GM12874 (cell line): Measurements from ENCODE around the gene TECPR1.
A peak's percentile ranks its signal among the peaks of the same experiment; 100 is the strongest.

Source experiments
- TF ChIP-seq, protein P1 (sequence below): IDR thresholded peaks from 2 replicates; pipeline ENCODE4 v1.5.1; 2011; ENCODE audit warnings: low read depth, mild to moderate bottlenecking, control low read depth, low read length, moderate library complexity; ENCODE audit not compliant: insufficient read depth

TECPR1 gene

DNA sequence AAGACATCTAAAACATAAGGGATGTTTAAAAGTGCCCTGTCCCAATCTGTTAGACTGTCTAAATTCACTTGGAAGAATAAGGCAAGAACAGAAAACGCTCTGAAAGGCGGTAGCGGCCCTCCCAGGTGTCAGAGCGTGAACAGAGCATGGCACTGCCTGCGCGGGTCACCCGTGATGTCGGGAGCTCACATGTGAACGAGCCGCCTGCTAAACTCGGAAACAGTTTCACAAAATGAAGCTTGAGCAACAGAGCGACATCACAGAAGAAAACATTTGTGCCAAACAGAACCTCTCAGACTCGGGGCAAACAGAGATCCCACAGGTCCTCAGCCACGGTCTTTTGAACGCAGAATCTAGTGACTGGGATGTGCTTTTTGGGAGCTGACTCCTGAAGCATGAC, 42.3 kb upstream of the TECPR1 start:
- TF ChIP-seq, protein P1, sequence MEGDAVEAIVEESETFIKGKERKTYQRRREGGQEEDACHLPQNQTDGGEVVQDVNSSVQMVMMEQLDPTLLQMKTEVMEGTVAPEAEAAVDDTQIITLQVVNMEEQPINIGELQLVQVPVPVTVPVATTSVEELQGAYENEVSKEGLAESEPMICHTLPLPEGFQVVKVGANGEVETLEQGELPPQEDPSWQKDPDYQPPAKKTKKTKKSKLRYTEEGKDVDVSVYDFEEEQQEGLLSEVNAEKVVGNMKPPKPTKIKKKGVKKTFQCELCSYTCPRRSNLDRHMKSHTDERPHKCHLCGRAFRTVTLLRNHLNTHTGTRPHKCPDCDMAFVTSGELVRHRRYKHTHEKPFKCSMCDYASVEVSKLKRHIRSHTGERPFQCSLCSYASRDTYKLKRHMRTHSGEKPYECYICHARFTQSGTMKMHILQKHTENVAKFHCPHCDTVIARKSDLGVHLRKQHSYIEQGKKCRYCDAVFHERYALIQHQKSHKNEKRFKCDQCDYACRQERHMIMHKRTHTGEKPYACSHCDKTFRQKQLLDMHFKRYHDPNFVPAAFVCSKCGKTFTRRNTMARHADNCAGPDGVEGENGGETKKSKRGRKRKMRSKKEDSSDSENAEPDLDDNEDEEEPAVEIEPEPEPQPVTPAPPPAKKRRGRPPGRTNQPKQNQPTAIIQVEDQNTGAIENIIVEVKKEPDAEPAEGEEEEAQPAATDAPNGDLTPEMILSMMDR = no peak

DNA sequence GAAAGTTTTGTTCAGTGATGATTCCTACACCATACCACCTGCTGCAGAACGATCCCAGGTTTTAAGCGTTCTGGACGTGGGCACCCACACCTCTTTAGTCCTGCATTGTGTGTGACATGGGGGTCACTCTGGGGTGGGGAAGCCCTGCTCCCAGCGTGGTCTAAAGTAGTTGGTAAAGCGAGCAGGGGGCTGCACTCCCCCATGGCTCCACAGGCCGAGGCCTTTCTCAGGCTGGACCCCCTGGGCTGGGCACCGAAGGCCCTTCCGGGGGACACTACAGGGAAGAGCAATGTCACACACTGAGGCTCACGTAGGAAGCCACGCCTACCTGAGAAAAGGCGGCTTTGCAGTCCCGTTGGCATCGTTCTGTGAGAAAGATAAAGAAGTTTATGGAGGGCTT, 41.7 kb upstream of the TECPR1 start:
- TF ChIP-seq, protein P1 = no peak

DNA sequence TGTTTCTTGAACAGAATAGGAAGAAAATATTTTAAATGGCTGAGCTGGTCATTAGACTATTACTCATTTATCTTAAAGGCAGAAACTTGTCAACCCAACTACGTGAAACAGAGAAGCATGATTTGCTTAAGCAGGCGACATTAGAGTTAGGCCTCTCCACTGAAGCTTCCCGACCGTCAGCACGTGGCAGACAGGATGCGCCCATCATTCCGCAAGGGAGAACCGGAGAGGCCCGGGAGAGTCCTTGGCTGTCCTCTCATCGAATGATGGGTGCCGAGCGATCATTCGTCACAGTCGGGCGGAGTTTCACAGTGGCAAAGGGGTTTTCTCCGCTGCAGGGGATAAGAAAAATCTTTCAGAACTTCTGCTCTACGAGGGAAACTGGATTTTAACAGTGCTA, 41.2 kb upstream of the TECPR1 start:
- TF ChIP-seq, protein P1 = no peak

DNA sequence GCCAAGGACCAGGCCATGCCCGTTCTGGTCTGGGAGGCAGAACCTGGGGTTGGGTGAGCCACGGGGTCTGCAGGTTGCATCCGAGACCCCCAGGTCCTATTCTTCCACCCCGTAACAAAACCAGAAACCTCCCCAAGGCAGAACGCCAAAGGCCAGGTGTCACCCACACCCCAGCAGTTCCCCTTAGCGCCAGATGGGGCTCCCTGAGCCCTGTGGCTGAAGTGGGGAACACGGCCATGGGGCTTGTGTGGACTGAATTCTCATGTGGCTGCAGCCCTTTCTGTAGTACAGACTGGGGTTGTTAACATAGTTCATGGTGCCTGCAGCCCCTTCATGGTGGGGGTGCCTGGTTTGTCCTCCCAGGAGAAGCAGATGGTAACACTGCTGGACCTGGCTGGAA, 39.7 kb upstream of the TECPR1 start:
- TF ChIP-seq, protein P1 = peak; percentile 30; the same call in 1 of the 2 replicates

DNA sequence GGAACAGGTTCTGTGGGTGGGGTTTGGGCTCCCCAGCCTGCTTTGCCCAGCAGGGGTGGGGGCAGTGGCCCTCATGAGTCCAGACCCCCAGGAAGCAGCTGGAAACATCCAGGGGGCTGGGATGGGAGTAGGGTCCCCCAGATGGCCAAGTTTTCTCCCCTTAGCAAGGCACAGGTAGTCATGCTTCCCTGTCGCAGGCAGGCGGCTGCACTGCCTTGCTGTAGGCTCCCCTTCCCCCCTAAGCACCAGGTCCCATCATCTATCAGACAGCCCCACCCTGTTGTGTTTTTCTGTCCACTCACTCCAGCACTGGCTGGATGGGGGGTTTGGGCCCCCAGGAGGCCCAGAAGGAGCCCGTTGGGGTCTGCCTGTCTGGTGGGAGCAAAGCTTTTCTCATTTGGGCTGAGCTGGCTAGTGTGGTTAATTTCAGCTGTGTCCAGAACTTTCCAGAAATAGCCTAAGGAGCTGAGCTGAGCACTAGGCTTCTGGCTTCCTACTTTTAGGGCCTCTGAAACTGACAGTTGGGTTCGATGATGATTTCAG, 37.4 kb upstream of the TECPR1 start:
- TF ChIP-seq, protein P1 = no peak

DNA sequence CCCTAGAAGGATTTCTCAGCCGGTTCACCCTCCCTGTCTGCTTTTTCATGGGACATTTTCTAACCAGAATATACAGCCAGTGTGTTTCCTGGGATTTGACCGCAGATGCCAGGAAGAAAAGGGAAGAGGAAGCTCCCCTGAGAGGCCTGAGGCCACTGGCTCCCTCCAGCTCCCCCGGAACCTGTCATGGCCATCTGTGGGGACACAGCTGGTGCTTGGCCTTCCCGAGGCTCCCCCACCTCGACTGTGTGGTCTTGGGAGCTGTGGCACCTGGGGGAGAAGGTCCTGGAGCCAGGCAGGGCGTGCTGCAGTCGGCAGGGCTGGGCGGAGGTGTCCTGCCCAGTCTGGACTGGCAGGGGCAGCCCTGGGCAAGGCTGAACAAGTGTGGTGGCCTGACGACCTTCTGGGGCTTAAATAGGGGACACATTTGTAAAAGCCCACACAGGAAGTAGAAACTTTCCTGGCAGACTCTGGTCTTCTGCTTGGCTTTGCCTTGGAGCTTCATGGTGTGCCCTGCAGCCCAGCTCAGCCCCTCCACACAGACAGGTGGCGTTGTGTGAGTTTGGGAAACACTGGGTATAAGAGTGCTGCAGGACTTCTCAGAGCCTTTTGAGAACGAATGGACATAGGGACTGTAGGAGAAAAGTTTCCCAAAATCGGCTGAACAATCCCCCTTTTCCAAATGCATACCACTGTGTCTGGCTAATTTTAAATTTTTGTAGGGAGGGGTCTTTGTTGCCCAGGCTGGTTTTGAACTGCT, 36.2 kb upstream of the TECPR1 start:
- TF ChIP-seq, protein P1 = no peak

DNA sequence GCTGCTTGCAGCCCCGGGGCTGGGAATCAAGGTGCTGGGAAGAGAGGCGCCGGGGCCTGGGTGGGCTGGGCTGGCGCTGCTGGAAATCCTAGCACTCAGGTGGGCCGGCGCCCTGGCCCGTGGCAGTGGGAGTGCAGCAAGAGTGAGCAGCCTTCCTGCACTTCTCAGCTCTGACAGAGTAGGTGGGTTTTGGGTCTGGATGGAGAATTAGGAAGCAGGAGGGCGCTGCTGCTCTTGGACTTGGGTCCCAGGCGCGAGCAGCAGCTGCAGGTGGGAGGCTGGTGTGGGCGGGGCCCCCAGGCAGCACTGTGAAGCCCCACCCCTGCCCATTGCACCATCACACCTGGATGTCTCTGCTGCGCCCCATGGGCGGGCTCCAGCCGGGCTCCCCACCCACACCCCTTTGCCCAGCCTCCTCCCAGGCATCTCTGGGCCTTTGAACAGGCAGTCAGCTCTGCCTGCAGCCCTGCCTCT, 35.5 kb upstream of the TECPR1 start:
- TF ChIP-seq, protein P1 = no peak
